ENCODE data around the gene ABCC8.

GRCh38 chr11:17371614-17372013 is 105.0 kb downstream of the ABCC8 start:
- TF ChIP-seq ZIC2 (tag by site-specific recombination; IDR thresholded peaks at IDR 0.05): no peak
- TF ChIP-seq ATF2 (tag by site-specific recombination; IDR thresholded peaks at IDR 0.05; ENCODE audit: low read depth): no peak
- no peak for TF ChIP-seq ZNF514 (tag by site-specific recombination; IDR thresholded peaks at IDR 0.05)
- TF ChIP-seq CTCF (tag by site-specific recombination; IDR thresholded peaks at IDR 0.05): no peak
